GM12878 (cell line): Measurements from ENCODE around the gene PPM1E. TPM values are rescaled to one million over a fixed set of nuclear protein-coding genes. Genes with fewer than 3 reads are reported as not detected.

Experiments
- polyA plus RNA-seq, 11 experiments: library from polyadenylated mRNA; depleted of rRNA in 4 of 11; unstranded in 6 of 11; stranded (reverse) in 5 of 11; fragments of >200 nt; fragmentation: Nextera tagmentation in 4 of 11; fragmentation: Illumina TruSeq in 1 of 11; extraction: Ambion mirVana in 4 of 11; extraction: Trizol in 1 of 11; gene quantifications; 1 replicate in 1 of 11; 2 replicates in 10 of 11; pipeline versions ENCODE4 v1.2.1 to v1.2.3, GENCODE V29; 2011 to 2016; ENCODE audit warnings: inconsistent platforms in 2 of 11, missing spikeins in 2 of 11, low read depth in 1 of 11
- small RNA-seq: library from RNA; depleted of rRNA; stranded (forward); fragments of <200 nt; gene quantifications from one replicate; pipeline ENCODE3, GENCODE V24; 2014
- total RNA-seq, 4 experiments: library from RNA; depleted of rRNA in 3 of 4; stranded (reverse); fragments of >200 nt in 3 of 4; fragmentation: Illumina TruSeq in 1 of 4; extraction: Trizol in 1 of 4; gene quantifications; 2 replicates each; pipeline versions ENCODE4 v1.2.1 to v1.2.3, GENCODE V29; 2013 to 2021

The PPM1E gene
- total and polyA plus RNA-seq, 10 of the 15 experiments (the other 5 are each of a cell fraction or from before 2014, with no cell fraction given), result 0.07 to 0.28 (median 0.16) TPM

Small RNAs within 50 kb of the gene (small RNA-seq; reads per million reads assigned to genes)
- gene AC025521.1, result not detected
- not detected for gene RF00017
- gene RNU6-518P, result not detected

Other genes starting within 250 kb of the PPM1E start
- 81.1 and 83.1 TPM in 2 replicates for gene MTMR4, start 241.2 kb upstream of the PPM1E start, total RNA-seq (2014; rRNA removed)
- 51.5 and 52.3 TPM in 2 replicates for gene MTMR4, start 241.2 kb upstream of the PPM1E start, total RNA-seq (2014; rRNA removed; fragmentation: Illumina TruSeq; extraction: Trizol)
- gene MTMR4, start 241.2 kb upstream of the PPM1E start, total RNA-seq (2021), result 87.2 and 87.6 TPM in 2 replicates
- 92.3 and 127 TPM in 2 replicates for gene MTMR4, start 241.2 kb upstream of the PPM1E start, polyA plus RNA-seq (2011; rRNA removed)
- gene MTMR4, start 241.2 kb upstream of the PPM1E start, polyA plus RNA-seq (2014; fragmentation: Illumina TruSeq; extraction: Trizol), result 52.0 and 54.2 TPM in 2 replicates
- 10 to 100 TPM; 12.8 to 15.3 TPM for gene MTMR4, start 241.2 kb upstream of the PPM1E start, polyA plus RNA-seq (2014; fragmentation: Nextera tagmentation; extraction: Ambion mirVana)
- gene MTMR4, start 241.2 kb upstream of the PPM1E start, polyA plus RNA-seq (2014; rRNA removed), result 62.4 TPM in 2 replicates
- 10 to 100 TPM; 42.0 to 47.9 TPM for gene MTMR4, start 241.2 kb upstream of the PPM1E start, polyA plus RNA-seq (2016; fragmentation: Nextera tagmentation; extraction: Ambion mirVana)
- gene TEX14, start 63.8 kb upstream of the PPM1E start, total RNA-seq (2014; rRNA removed), result 0.60 and 1.3 TPM in 2 replicates
- 0.60 and 0.85 TPM in 2 replicates for gene TEX14, start 63.8 kb upstream of the PPM1E start, total RNA-seq (2014; rRNA removed; fragmentation: Illumina TruSeq; extraction: Trizol)
- 0.37 and 0.46 TPM in 2 replicates for gene TEX14, start 63.8 kb upstream of the PPM1E start, total RNA-seq (2021)
- 0.26 and 0.29 TPM in 2 replicates for gene TEX14, start 63.8 kb upstream of the PPM1E start, polyA plus RNA-seq (2011; rRNA removed)
- 1.2 and 1.8 TPM in 2 replicates for gene TEX14, start 63.8 kb upstream of the PPM1E start, polyA plus RNA-seq (2014; fragmentation: Illumina TruSeq; extraction: Trizol)
- gene TEX14, start 63.8 kb upstream of the PPM1E start, polyA plus RNA-seq (2014; fragmentation: Nextera tagmentation; extraction: Ambion mirVana), result under 1 TPM; 0.53 to 0.79 TPM
- gene TEX14, start 63.8 kb upstream of the PPM1E start, polyA plus RNA-seq (2014; rRNA removed), result 0.81 and 1.2 TPM in 2 replicates
- gene TEX14, start 63.8 kb upstream of the PPM1E start, polyA plus RNA-seq (2016; fragmentation: Nextera tagmentation; extraction: Ambion mirVana), result under 1 TPM; 0.15 to 0.25 TPM
- gene RAD51C, start 63.3 kb upstream of the PPM1E start, total RNA-seq (2014; rRNA removed), result 59.6 and 71.1 TPM in 2 replicates
- 85.0 and 85.4 TPM in 2 replicates for gene RAD51C, start 63.3 kb upstream of the PPM1E start, total RNA-seq (2014; rRNA removed; fragmentation: Illumina TruSeq; extraction: Trizol)
- 70.4 and 73.0 TPM in 2 replicates for gene RAD51C, start 63.3 kb upstream of the PPM1E start, total RNA-seq (2021)
- gene RAD51C, start 63.3 kb upstream of the PPM1E start, polyA plus RNA-seq (2011; rRNA removed), result 111 and 156 TPM in 2 replicates
- gene RAD51C, start 63.3 kb upstream of the PPM1E start, polyA plus RNA-seq (2014; fragmentation: Illumina TruSeq; extraction: Trizol), result 102 and 148 TPM in 2 replicates
- 100 to 1,000 TPM; 229 to 240 TPM for gene RAD51C, start 63.3 kb upstream of the PPM1E start, polyA plus RNA-seq (2014; fragmentation: Nextera tagmentation; extraction: Ambion mirVana)
- 83.2 and 92.5 TPM in 2 replicates for gene RAD51C, start 63.3 kb upstream of the PPM1E start, polyA plus RNA-seq (2014; rRNA removed)
- 100 to 1,000 TPM; 266 to 267 TPM for gene RAD51C, start 63.3 kb upstream of the PPM1E start, polyA plus RNA-seq (2016; fragmentation: Nextera tagmentation; extraction: Ambion mirVana)